Fibroblast of skin of back (primary cell): Measurements from ENCODE around the gene IL21R.
A peak's percentile ranks its signal among the peaks of the same experiment; 100 is the strongest.
"Not testable (repeated sequence)": the region's sequence is repeated elsewhere in the genome, so short reads cannot be mapped to it uniquely, and the experiment has no call there.

ENCODE experiments used
- DNase-seq: peaks from one replicate; pipeline ENCODE4 v3.0.0-alpha.2; 2013

Gene IL21R

DNA sequence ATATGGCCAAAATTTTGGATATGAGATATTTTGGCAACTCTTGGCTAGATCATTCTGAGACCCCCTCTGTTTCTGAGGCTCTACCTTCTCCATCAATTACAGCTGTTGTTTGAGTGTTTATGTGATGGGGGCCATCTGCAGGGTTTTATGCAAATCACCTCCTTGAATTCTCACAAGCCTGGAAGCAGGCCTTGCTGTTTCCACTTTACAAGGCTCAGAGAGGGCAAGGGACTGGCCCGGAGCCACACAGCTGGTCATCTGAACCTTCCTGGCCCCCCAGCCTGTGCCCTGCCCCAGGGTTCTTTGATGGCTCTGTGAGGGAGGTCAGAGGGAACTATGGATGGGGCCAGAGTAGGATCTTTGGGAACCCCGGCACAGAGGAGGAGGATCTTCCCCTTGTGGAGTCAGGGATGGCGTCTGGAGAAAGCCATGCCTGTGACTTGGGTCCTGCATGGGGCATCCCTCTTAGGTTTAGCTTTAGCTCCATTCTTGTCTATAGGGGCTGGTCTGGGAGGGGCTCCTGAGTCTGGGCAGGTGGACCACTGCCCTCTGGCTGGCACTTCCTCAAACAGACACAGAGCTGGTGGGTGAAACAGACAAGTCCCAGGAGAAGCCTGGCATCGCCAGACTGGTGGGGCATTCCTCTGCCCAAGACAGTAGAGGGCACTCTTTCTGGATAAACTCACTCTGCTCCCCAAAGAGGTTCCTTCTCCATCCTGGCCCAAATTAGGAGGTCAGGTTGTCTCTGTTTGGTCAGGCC, 26.2 kb downstream of the IL21R start:
- no peak for DNase-seq

GRCh38 chr16:27429330-27429871, 27.4 kb downstream of the IL21R start:
- DNase-seq: no peak

- DNase-seq: no peak
Measured at GRCh38 chr16:27429981-27430441, 28.0 kb downstream of the IL21R start.

GRCh38 chr16:27430512-27430911, 28.5 kb downstream of the IL21R start:
- no peak for DNase-seq

DNA sequence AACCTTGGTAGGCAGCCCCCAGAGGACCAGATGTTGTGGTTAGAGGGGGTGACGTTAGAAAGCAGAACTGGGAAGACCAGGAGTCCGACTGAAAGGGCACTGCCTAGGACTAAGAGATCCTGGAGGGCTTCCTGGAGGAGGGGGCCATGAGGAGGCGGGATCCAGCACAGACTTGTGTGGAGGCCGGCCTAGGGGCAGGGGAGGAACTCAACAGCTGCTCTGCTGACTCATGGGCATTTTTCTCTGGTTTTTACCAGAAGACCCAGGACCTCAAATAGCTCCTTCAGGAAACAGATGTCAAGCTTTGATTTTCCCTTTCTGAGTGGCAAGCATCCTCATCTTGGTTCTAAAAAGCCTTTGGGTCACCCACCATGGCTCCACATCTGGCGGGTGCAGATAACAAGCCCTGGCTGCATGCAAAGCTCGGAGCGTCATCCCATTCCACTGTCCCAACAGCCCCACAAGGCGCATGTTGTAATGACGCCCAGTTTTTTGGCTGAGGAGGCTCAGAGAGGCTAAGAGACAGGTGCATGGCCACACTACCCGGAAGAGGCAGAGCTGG, 29.0 kb downstream of the IL21R start:
- no peak for DNase-seq

DNA sequence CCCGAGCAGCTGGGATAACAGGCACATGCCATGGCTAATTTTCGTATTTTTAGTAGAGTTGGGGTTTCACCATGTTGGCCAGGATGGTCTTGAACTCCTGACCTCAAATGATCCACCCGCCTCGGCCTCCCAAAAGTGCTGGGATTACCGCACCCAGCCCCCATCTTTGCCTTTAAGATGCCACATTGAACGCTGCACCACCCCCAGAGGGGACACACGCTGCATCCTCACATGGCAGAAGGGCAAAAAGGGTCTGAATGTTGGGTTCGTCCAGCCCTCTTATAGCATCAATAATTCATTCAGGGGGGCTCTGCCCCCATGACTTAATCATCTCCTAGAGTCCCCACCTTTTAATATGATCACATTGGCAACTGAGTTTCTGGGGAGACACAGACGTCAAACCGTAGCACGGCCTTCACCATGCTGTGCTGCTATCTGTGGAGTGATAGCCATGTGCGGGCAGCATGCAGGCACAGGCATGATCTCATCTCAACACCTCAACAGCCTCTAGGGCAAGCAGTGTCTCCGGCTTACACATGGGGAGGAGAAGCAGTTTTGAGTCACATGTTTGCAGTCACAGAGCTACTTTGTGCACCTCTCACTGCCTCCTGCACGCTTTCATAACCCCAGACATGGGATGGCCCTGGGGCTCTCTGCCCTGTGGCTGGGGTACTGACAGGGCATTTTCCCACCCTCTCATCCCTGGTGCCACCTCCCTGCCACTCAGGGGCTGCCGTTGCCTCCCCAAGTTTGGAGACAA, 30.0 kb downstream of the IL21R start:
- DNase-seq: peak; percentile 23

- peak; percentile 67 for DNase-seq
Measured at GRCh38 chr16:27432558-27432957, 30.6 kb downstream of the IL21R start.

DNA sequence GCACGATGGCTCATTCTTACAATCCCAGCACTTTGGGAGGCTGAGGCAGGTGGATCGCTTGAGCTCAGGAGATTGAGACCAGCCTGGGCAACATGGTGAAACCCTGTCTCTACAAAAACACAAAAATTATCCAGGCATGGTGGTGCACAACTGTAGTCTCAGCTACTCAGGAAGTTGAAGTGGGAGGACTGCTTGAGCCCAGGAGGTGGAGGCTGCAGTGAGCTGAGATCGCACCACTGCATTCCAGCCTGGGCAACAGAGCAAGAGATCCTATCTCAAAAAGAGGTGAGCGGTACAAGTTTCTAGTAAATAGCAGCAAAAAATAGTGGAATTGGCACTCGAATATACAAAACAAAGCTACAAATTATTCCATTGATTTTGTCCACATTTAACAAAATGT, 31.2 kb downstream of the IL21R start:
- DNase-seq: not testable (repeated sequence)

DNA sequence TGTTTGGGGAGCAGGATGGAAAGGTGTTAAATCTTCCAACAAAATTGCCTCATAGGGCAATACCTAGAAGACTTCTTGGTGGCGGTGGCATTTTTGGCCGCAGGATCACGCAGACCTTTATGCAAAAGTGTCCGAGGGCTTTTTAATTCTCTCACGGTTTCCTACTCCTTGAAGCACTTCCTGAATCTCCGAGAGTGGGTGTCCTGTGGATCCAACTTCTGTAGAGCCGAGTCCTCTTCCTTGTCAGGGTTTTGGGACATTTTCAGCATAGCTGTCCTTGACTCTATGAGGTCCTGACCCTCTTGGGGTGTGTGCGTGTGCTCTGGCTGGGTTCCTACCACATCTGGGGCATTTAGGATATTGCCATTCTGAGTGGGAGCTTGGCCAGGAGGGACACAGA, 31.7 kb downstream of the IL21R start:
- DNase-seq: no peak

GRCh38 chr16:27434141-27435051, 32.4 kb downstream of the IL21R start:
- DNase-seq: no peak

GRCh38 chr16:27435146-27435545, 33.2 kb downstream of the IL21R start:
- DNase-seq: not testable (repeated sequence)

DNA sequence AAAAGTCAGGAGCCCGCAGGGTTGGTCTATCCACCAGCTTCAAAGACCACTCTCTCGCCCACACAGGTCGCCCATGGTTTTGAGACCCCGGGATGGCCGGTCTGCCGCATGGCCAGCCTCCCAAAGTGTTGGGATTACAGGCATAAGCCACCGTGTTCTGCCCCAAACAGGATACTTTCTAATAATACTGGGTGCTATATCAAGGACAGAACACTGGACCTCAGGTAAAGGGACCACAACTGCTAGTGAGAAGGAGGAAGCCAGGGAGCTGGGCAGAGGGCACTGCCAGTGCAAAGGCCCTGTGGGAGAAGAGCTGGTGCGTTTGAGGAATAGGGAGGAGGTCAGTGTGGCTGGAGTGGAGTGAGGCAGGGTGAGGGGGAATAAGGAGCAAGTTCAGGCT, 34.1 kb downstream of the IL21R start:
- no peak for DNase-seq

DNA sequence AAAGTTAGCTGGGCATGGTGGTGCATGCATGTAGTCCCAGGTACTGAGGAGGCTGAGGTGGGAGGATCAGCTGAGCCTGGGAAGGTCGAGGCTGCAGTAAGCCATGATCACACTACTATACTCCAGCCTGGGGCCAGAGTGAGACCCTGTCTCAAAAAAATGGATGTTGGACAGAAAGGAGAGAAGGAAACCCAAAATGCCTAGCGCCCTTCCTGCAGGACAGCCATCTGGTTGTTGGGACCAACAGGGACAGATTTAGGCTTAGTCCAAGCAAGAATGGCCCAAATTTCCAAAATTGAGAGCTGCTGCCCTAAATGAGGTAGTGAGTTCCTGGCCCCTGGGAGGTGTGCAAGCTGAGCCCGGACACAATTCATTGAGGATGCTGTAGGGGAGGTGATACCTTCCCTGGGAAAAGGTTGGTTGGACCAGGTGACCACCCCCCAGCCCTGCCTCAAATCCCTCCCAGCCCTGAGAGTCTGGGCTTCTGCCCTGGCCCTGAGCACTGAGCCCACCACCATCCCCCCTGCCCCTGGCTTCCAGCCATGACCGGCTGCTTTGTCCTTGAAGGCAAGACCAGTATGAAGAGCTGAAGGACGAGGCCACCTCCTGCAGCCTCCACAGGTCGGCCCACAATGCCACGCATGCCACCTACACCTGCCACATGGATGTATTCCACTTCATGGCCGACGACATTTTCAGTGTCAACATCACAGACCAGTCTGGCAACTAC, 35.1 kb downstream of the IL21R start:
- DNase-seq: no peak

DNA sequence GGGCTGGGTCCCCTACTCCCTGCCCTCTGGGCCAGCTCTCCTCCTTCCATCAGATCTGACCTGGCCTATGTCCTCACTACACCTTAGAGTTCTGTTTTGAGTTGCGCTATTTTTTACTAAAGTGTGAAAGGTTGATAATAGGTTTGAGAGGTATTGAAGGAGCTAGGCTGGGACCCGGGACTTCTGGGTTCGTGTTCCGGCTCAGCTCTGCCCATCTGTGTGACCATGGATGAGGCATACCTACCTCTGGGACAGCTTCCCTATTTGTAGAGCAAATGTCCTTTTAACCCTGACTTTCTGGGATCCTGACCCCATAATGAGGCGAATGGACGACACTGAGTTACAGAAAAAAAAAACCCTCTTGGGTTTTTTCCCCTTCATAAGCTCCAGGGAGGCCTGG, 36.0 kb downstream of the IL21R start:
- no peak for DNase-seq

DNA sequence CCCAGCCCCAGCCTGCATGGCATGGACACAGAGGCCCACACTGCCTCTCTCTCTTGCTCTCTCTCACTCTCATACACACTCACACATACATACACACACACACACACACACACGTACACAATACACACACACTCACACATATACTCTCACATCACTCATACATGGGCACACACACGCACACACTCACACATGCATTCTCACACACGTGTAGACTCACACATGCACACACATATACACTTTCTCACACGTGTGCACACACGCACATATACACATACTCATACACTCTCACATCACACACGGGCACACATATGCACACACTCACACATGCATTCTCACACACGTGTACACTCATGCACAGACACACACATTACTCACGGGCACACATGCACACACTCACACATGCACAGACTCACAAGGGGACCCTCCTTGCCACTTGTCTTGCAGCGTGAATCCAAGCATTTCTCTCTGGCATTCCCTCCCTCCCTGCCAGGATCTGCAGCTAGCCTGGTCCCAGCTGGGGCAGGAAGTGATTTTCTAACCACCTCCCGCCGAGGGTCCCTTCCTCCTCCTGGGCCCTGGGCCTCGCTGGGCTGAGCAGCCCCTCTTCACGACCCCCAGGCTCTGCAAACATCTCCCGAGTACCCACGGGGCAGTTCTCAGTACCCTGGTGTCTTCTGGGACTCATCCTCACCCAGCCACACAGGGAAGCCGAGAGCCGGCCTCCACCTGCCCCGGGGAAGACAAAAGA, 37.5 kb downstream of the IL21R start:
- no peak for DNase-seq

DNA sequence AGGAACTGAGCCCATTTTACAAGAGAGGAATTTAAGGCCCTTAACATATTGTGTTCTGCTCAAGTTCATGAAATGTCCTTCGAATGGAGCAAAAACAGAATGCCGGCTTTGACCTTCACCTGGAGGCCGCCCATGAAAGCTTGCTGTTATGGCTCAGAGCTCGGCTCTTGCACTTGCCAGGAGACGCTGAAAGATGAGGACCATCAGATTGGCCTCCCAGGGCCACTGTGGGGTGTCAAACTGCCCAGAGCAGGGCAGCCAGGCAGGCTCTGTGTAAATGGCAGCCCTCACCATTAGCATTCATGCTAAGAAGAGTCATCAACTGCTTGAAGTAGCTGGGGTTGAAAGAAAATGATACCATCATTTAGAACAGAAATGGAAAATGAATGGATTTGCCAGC, 39.3 kb downstream of the IL21R start:
- DNase-seq: no peak

GRCh38 chr16:27441998-27442397, 40.0 kb downstream of the IL21R start:
- DNase-seq: no peak

GRCh38 chr16:27444015-27444414, 42.0 kb downstream of the IL21R start:
- peak; percentile 78 for DNase-seq

- no peak for DNase-seq
Measured at GRCh38 chr16:27444470-27444869, 42.5 kb downstream of the IL21R start.

DNA sequence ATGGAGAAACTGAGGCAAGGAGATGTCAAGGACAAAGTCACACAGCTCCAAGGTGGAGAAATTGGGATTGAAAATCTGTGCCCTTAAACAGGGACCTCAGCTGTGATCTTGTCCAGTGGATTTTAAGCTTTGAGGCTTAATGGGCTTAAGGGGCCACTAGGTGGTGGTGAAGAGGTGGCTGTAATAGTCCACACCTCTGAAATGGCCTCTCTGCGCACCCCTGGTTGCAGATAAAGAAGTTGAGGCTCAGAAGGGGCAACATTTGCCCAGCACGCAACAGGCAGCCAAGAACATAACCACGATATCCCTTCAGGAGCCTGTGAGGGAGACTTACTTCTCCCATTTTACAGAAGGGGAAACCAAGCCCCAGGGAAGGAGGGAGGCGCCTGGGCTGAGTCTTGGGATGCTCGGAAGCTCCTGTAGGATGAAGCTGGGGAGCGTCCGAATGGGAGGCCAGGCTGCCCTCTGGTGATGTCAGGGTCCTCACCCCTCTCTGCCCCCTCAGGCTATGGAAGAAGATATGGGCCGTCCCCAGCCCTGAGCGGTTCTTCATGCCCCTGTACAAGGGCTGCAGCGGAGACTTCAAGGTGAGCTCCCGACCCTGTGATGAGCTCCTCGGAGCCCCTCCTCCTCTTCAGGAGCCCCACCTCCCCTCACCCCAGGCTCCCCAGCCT, 43.7 kb downstream of the IL21R start:
- no peak for DNase-seq
